WTC11 (cell line): ENCODE data around the gene CD40.

Experiments used
- JUN ChIP-seq: sonication (generic); formaldehyde crosslinking; IDR thresholded peaks from 2 replicates; pipeline ENCODE4 v1.8.0; 2023; ENCODE audit warnings: mild to moderate bottlenecking, missing genetic modification reagents
- NFE2L1 ChIP-seq: sonication (generic); formaldehyde crosslinking; IDR thresholded peaks from 2 replicates; pipeline ENCODE4 v1.8.1; 2023; ENCODE audit warnings: missing genetic modification reagents
- TEAD4 ChIP-seq: sonication (generic); formaldehyde crosslinking; IDR thresholded peaks from 2 replicates; pipeline ENCODE4 v1.8.0; 2022; ENCODE audit warnings: mild to moderate bottlenecking, missing genetic modification reagents
- ZNF671 ChIP-seq: fragments of 250-450 bp; sonication (Bioruptor Pico); IDR thresholded peaks from 2 replicates; pipeline ENCODE4 v1.8.0; 2021; ENCODE audit warnings: mild to moderate bottlenecking
- TF ChIP-seq, protein P1 (sequence below): fragments of 200-600 bp; IDR thresholded peaks from 2 replicates; pipeline ENCODE4 v1.8.0; 2022; ENCODE audit warnings: antibody characterized with exemption

- TF ChIP-seq, protein P1, sequence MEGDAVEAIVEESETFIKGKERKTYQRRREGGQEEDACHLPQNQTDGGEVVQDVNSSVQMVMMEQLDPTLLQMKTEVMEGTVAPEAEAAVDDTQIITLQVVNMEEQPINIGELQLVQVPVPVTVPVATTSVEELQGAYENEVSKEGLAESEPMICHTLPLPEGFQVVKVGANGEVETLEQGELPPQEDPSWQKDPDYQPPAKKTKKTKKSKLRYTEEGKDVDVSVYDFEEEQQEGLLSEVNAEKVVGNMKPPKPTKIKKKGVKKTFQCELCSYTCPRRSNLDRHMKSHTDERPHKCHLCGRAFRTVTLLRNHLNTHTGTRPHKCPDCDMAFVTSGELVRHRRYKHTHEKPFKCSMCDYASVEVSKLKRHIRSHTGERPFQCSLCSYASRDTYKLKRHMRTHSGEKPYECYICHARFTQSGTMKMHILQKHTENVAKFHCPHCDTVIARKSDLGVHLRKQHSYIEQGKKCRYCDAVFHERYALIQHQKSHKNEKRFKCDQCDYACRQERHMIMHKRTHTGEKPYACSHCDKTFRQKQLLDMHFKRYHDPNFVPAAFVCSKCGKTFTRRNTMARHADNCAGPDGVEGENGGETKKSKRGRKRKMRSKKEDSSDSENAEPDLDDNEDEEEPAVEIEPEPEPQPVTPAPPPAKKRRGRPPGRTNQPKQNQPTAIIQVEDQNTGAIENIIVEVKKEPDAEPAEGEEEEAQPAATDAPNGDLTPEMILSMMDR = no peak
- TF ChIP-seq JUN (CRISPR knock-in tag) (no peak), ZNF671 (CRISPR knock-in tag) (no peak), NFE2L1 (CRISPR knock-in tag) (no peak), TEAD4 (CRISPR knock-in tag) (no peak)
Observed at GRCh38 chr20:46101957-46102356, 16.2 kb upstream of the CD40 start.
